Kidney (tissue), 22 donors: Measurements from ENCODE around the gene NOSTRIN. TPM values are rescaled to one million over a fixed set of nuclear protein-coding genes. Genes with fewer than 3 reads are reported as not detected.
A peak's percentile ranks its signal among the peaks of the same experiment; 100 is the strongest.

Source experiments
- DNase-seq, 5 donors: peaks; one replicate each; pipeline ENCODE4 v3.0.0-alpha.2; 2013 to 2020
- FAIRE-seq: peaks from 2 replicates; lab custom pipeline; 2012; peaks lifted over from hg19 to GRCh38; lab: Jason Lieb, UNC
- H3K27ac ChIP-seq, 2 donors: one replicate each; pipeline ENCODE4 v1.7.0; 2013; ENCODE audit warnings: low read depth in 2 of 2, low read length in 2 of 2, inconsistent platforms in 1 of 2
- H3K27me3 ChIP-seq: one replicate; pipeline ENCODE4 v1.7.1; 2013; ENCODE audit warnings: low read length, inconsistent platforms; ENCODE audit not compliant: control insufficient read depth, insufficient read depth
- H3K36me3 ChIP-seq, 3 donors: one replicate each; pipeline versions ENCODE4 v1.7.0 to v1.7.1; 2013; ENCODE audit warnings: low read length in 3 of 3, control low read depth in 1 of 3, inconsistent platforms in 1 of 3; ENCODE audit not compliant: insufficient read depth in 3 of 3, control insufficient read depth in 2 of 3
- H3K4me1 ChIP-seq, 3 donors: one replicate each; pipeline versions ENCODE4 v1.7.0 to v1.7.1; 2013; ENCODE audit warnings: low read length in 3 of 3, inconsistent platforms in 1 of 3, low read depth in 1 of 3; ENCODE audit not compliant: control insufficient read depth in 2 of 3, insufficient read depth in 2 of 3
- H3K4me3 ChIP-seq, 3 donors: one replicate each; pipeline versions ENCODE4 v1.7.0 to v1.8.1; 2013; ENCODE audit warnings: low read length in 3 of 3, control low read depth in 1 of 3, inconsistent platforms in 1 of 3
- H3K9ac ChIP-seq, 3 donors: one replicate each; pipeline versions ENCODE4 v1.7.0 to v1.7.1; 2013; ENCODE audit warnings: low read length in 3 of 3, control low read depth in 1 of 3, inconsistent platforms in 1 of 3
- H3K9me3 ChIP-seq, 3 donors: one replicate each; pipeline versions ENCODE4 v1.7.0 to v1.7.1; 2013; ENCODE audit warnings: low read length in 3 of 3, control low read depth in 1 of 3, inconsistent platforms in 1 of 3; ENCODE audit not compliant: control insufficient read depth in 2 of 3, insufficient read depth in 1 of 3
- intact Hi-C: fragments of 100-400 bp; cut with DNase I; formaldehyde crosslinking; loops from one replicate; pipeline ENCODE4 v1.11.1; 2022
- long read RNA-seq, 10 donors: library from polyadenylated mRNA in 1 of 10; unstranded in 1 of 10; transcript quantifications; one replicate each; pipeline ENCODE4 v2.0.0 and lab custom pipeline, GENCODE V29; 2021 to 2026
- polyA plus RNA-seq: library from polyadenylated mRNA; stranded (reverse); fragments of 350-450 nt; fragmentation: Illumina TruSeq; extraction: RNeasy Lipid Tissue Mini Kit (QIAGEN cat#74804); gene quantifications from one replicate; pipeline ENCODE4 v1.2.3, GENCODE V29; 2014; ENCODE audit warnings: low read depth, low replicate concordance; ENCODE audit not compliant: insufficient read depth
- total RNA-seq: library from RNA; stranded (reverse); fragmentation: NEBNext Ultra II Directional; extraction: Animal tissue kit (Norgen Biotek cat#: 25700); gene quantifications from one replicate; pipeline ENCODE4 v1.2.1, GENCODE V29; 2021
- TF ChIP-seq, protein P1 (sequence below): IDR thresholded peaks from 3 replicates; pipeline ENCODE4 v1.5.1; 2012; ENCODE audit warnings: mild to moderate bottlenecking, moderate library complexity, borderline replicate concordance; ENCODE audit not compliant: insufficient read depth; ENCODE audit errors: extremely low read depth
- donor health status: control.
- donor health status: control.
- donor health status: control.
- donor health status: control.
- donor health status: control.
- donor health status: DM: yes; HTN: yes; CAD: no.
- donor health status: Normal renal cell carcinoma (clear cell type).

Gene NOSTRIN
- total RNA-seq: 50.2 TPM
- polyA plus RNA-seq: 41.8 TPM
- long read RNA-seq, donor 1: 0 reads
- long read RNA-seq, donor 2, partial matches to known transcripts: 0 of 10 reads
- long read RNA-seq, donor 2, other reads (novel, unspliced or antisense): 9 of 10 reads
- long read RNA-seq, donor 3, partial matches to known transcripts: 0 of 13 reads
- long read RNA-seq, donor 3, other reads (novel, unspliced or antisense): 13 of 13 reads
- long read RNA-seq, donor 4, partial matches to known transcripts: 0 of 1 reads
- long read RNA-seq, donor 4, other reads (novel, unspliced or antisense): 0 of 1 reads
- long read RNA-seq, donor 5: 0 reads
- long read RNA-seq, donor 6, partial matches to known transcripts: 0 of 1 reads
- long read RNA-seq, donor 6, other reads (novel, unspliced or antisense): 0 of 1 reads
- long read RNA-seq, donor 7, partial matches to known transcripts: 4 of 12 reads
- long read RNA-seq, donor 7, other reads (novel, unspliced or antisense): 6 of 12 reads
- long read RNA-seq, donor 8, partial matches to known transcripts: 0 of 14 reads
- long read RNA-seq, donor 8, other reads (novel, unspliced or antisense): 14 of 14 reads
- long read RNA-seq, donor 9, partial matches to known transcripts: 0 of 1 reads
- long read RNA-seq, donor 9, other reads (novel, unspliced or antisense): 0 of 1 reads
- long read RNA-seq, donor 10: 0 reads

- H3K4me1 ChIP-seq: peaks cover 0 to 9% (median 7%) of the 10 kb centered on the region in 3 donors
- FAIRE-seq: no peak
- peak within 1 kb of the TSS in 2 of 3 donors; percentile 31 to 57 for H3K9ac ChIP-seq
- no peaks in the 10 kb centered on the region for H3K36me3 ChIP-seq
- TF ChIP-seq, protein P1, sequence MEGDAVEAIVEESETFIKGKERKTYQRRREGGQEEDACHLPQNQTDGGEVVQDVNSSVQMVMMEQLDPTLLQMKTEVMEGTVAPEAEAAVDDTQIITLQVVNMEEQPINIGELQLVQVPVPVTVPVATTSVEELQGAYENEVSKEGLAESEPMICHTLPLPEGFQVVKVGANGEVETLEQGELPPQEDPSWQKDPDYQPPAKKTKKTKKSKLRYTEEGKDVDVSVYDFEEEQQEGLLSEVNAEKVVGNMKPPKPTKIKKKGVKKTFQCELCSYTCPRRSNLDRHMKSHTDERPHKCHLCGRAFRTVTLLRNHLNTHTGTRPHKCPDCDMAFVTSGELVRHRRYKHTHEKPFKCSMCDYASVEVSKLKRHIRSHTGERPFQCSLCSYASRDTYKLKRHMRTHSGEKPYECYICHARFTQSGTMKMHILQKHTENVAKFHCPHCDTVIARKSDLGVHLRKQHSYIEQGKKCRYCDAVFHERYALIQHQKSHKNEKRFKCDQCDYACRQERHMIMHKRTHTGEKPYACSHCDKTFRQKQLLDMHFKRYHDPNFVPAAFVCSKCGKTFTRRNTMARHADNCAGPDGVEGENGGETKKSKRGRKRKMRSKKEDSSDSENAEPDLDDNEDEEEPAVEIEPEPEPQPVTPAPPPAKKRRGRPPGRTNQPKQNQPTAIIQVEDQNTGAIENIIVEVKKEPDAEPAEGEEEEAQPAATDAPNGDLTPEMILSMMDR: no peak
- H3K4me3 ChIP-seq: peak within 1 kb of the TSS; percentile 26 to 75 (median 73)
- H3K27ac ChIP-seq: peak within 1 kb of the TSS; percentile 56 to 79
- no peaks in the 10 kb centered on the region for H3K9me3 ChIP-seq
- H3K27me3 ChIP-seq: no peaks in the 10 kb centered on the region
- intact Hi-C loops: no loop called here
- DNase-seq: peak in 1 of 5 donors; percentile 70
Measured at GRCh38 chr2:168801961-168802858, at the start of gene NOSTRIN. Gene NOSTRIN, plus strand, starts transcription at chr2:168802637. Its CDS starts 10 bp downstream, at chr2:168802647.

- intact Hi-C loops: no loop called here
- no peaks in the 10 kb centered on the region for H3K27me3 ChIP-seq
- DNase-seq: no peak
- FAIRE-seq: no peak
- H3K36me3 ChIP-seq: no peaks in the 10 kb centered on the region
- no peaks in the 10 kb centered on the region for H3K9me3 ChIP-seq
- TF ChIP-seq, protein P1: no peak
- no peak overlapping the region for H3K4me3 ChIP-seq
- no peaks in the 10 kb centered on the region for H3K4me1 ChIP-seq
- H3K9ac ChIP-seq: no peak overlapping the region
- H3K27ac ChIP-seq: no peak overlapping the region
Measured at GRCh38 chr2:168753765-168754329, 48.6 kb upstream of the NOSTRIN start.

GRCh38 chr2:168757223-168757622 lies 45.2 kb upstream of the NOSTRIN start:
- H3K9me3 ChIP-seq: no peaks in the 10 kb centered on the region
- no peak overlapping the region for H3K9ac ChIP-seq
- no peak for DNase-seq
- no peaks in the 10 kb centered on the region for H3K4me1 ChIP-seq
- intact Hi-C loops: no loop called here
- no peak overlapping the region for H3K27ac ChIP-seq
- no peak for FAIRE-seq
- H3K36me3 ChIP-seq: no peaks in the 10 kb centered on the region
- TF ChIP-seq, protein P1: no peak
- no peak overlapping the region for H3K4me3 ChIP-seq
- no peaks in the 10 kb centered on the region for H3K27me3 ChIP-seq
